TTC549 (cell line): ENCODE results near the gene TUBA4B.

Experiments used
- FAIRE-seq: peaks from 2 replicates; lab custom pipeline; 2012; peaks lifted over from hg19 to GRCh38; lab: Jason Lieb, UNC

The TUBA4B gene

DNA sequence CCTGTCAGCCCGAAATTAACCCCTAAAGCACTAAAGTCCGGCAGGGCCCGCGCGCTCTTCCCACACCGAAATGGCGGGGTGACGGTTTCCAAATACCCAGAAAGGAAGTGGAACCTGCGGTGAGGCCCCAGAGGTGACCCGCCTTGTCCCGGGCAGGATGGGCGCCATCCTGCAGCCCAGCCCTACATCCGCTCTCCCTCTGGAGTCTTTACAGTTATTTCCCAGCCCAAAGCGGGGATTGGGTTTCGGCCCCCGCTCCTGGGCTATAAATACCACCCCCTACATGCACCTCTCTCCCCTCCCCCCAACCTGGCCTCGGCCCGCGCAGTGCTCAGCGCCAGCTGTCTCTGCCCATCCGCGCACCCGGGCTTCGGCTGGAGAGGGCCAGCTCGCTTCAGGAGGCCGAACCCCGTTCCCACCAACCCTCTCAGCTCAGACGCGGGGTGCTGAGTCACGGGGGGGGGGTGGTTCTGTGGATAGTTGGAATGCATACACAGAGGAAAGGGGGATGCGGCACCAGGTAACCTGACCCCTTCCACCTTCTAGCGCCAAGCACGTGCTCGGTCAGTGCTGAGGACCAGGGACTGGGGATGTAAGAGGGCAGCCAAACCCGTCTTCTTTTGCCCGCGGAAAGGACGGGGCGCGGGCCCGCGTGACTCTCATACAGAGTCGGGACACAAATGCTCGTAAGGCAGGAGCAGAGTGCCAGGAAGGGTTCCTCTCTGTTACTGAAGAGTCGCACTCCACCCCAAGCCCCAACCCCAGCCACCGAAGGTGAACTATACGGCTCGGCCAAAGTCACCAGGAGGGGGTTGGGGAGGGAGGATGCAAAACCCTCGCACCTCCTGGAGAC is at the start of gene TUBA4B:
Gene TUBA4B (plus strand): TSS at position 344 of the 853 bp plus-strand sequence. CDS start 165 bp downstream, at position 509.
- no peak for FAIRE-seq

DNA sequence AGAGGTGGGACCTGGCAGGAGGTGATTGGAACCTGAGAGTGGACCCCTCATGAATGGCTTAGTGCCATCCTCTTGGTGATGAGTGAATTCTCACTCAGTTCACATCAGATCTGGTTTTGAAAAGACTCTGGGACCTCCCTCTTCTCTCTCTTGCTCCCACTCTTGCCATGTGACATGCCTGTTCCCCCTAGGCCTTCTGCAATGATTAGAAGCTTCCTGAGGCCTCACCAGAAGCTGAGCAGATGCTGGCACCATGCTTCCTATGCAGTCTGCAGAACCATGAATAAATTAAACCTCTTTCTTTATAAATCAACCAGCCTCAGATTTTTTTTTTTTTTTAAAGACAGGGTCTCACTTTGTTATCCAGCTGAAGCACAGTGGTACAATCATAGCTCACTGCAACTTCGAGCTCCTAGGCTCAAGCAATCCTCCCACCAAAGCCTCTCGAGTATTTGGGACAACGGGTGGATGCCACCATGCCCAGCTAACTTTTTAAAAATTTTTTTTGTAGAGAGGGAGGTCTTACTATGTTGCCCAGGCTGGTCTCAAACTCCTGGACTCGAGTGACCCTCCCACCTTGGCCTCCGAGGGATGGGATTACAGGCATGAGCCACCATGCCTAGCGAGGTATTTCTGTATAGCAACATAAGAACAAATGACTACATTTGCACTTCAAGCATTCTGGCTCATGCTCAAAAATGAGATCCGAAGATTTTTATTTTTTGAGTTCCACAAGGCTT is 48.4 kb upstream of the TUBA4B start:
- FAIRE-seq, result no peak

DNA sequence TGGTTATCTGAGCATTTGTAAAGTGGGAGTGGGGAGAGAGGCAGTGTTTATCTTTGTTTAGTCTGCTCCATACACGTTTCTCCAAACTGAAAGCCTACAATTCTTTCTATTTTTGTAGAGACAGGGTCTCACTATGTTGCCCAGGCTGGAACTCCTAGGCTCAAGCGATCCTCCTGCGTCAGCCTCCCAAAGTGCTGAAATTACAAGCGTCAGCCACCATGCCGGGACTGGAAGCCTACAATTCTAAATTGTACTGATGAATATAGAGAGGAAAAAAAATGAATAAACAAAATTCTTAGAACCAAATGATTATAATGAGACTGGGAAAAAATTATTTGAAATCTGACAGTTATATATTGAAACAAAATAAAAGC is 47.9 kb upstream of the TUBA4B start:
- no peak for FAIRE-seq

DNA sequence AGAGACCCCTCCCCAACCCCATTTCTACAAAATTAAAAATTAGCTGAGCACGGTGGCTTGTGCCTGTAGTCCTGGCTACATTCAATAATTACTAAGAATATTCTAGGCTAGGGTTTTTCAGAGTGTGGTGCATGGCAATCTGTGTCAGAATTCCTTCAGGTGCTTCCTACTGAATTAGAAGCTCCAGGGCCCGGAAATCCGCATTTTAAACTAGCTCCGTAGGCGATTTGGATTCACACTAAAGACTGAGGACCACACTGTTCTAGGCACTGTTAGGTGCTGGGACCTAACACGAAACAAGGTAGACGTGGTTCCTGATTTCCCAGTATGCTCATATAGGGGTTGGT is 47.1 kb upstream of the TUBA4B start:
- no peak for FAIRE-seq

DNA sequence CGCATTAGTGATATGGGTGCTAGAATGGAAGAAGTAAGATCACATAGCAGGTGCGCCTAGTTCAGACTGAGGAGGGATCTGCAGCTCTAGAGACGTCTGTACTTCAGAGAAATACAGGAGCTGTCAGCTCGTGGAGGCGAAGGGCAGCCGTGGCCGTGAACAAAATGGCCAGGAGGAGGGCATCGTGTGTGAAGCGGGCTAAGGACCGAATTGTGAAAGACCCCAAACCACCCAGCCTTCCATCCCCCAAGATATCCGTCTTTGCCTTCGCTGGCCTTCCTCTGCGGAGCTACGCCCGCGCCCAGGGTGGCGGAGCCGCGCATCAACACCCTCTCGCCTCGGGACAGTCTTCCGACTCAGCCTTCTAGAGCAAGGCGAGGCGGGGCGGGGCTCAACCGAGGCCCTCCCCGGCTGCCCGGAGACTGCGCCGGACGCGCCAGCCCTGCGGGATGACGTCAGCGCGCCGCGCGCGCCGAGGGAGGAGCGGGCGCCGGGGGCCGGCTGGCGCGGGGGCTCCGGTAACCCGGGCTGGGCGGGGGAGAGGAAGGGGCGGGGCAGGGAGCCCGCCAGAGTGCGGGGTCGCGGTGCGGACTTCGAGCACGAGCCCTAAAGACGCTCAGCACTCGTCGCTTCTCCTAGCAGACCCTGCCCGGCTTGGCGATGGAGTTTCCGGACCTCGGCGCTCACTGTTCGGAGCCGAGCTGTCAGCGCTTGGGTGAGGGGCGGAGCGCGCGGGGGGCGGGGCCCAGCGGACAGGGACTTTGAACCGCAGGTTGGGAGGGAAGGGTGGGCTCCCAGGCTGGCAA is 46.5 kb upstream of the TUBA4B start, which contains the start of gene ZFAND2B:
Gene ZFAND2B (plus strand): TSS at position 455 of the 806 bp plus-strand sequence. CDS start 206 bp downstream, at position 661.
- FAIRE-seq, result no peak

DNA sequence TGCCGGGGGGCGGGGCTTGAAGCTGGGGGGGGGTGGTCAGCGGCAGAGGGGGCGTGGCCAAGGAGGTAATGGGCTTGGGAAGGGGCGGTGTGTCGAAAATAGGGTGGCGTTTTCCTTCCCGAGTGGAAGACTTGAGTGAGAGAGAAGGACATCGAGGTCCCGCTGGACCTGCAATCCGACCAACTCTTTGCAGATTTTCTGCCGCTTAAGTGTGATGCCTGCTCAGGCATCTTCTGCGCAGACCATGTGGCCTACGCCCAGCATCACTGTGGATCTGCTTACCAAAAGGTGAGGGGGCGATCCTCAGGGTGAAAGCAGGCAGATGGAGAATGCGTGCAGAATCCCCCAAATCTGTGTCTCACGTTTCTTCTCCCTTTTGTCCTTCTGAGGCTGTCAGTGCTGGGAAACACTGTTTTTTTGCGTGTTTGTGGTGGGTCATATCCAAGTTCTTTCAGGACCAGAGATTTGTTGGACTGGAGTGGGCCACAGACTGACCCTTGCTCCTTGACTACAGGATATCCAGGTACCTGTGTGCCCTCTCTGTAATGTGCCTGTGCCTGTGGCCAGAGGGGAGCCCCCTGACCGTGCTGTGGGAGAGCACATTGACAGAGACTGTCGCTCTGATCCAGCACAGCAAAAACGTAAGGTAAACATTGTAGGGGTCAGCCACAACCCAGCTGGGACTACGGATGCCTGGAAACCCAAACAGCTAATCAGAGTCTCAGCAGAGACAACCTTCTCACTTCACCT is 45.7 kb upstream of the TUBA4B start:
- no peak for FAIRE-seq

DNA sequence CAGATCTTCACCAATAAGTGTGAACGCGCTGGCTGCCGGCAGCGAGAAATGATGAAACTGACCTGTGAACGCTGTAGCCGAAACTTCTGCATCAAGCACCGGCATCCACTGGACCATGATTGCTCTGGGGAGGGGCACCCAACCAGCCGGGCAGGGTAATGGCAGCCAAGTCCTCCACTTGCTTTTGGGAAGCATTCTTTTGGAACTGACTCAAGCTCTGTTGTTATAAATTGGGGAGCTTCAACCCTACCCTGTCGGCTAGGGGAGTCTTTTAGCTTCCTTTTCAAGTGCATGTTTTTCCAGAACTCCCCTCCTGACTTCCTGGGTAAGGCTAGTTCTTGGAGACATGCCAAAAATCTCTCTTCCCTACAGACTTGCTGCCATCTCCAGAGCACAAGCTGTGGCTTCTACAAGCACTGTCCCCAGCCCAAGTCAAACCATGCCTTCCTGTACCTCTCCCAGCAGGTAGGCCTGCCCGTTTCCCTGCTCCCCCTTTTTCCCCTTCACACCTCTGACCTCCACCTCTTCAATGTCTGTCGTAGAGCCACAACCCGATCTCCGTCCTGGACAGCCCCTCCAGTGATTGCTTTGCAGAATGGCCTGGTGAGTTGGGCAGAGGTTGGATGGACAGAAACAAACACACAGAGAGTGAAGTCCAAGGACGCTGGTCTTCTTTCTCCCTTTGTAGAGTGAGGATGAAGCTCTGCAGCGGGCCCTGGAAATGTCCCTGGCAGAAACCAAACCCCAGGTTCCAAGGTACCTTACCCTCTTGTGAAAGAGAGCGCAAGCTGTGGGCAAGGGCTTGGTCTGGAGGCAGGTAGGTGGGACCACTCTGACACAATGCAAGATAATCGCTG is 44.9 kb upstream of the TUBA4B start:
- FAIRE-seq, result no peak

DNA sequence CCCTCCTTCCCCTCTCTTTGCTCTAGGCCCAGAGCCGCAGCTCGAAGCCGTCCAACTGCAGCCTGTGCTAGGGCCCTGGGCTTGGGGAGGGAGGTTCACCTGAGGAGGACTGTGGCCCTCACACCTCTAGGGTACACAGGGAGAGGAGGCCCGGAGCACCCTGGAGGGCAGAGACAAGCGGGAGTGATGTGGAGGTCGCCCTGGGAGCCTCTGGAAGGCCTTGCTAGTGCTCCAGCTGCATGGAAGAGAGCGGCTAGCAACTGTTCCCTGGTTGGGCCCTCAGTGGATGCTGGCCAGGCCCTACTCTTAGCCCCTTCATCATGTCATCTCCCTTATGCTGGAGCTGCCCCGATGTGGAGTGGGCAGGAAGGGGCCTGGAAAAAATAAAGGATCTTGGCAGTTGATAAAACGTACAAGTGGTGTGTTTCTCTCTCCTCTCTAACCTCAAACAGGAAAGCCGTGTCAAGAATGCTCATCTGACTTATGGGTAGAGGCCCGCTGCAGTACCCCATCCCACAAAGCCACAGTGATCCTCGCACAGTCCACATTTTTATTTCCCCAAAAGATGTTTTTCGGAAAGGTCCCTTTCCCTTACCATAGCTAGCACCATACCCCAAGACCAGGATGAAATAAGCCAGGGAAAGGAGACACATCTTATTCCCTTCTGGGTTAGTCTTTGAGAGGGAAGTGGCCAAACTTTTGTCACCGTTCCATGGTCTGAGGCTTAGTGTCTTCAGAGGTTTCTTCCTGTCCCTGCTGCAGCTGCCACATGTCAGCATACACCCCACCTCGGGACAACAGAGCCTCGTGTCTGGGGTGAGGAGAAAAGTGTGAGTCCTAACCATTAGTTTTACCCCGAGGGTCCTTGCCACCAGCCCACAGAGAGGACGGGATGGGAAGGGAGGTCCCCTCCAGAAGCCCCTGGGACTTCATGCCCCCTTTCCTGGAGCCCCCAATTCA is 43.5 kb upstream of the TUBA4B start:
- FAIRE-seq, result no peak

DNA sequence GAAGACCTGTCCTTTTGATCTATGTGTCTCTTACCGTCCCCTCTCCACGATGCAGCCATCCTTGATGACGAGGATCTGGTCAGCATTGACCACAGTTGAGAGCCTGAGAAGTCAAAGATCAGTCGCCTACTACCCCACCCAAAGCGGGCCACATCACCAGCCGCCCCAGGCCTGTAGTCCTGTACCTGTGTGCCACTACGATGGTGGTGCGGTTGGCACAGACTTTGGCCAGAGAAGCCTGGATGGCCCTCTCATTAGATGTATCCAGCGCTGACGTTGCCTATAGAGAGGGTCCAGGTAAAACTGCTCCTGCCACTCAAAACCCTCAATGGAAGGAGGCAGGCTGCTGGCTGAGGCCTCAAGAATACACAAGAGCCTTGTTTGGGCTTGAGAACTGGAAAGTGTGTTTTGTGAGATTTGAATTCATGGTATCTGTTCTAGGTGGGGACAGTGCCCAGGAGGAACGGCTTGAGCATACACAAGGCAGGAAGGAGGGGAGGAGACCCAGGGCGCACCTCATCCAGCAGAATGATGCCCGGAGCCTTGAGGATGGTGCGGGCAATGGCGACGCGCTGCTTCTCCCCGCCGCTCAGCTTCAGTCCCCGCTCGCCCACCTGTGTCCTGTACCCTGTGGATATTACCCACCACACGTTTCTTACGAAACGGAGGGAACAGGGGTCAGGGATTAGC is 42.7 kb upstream of the TUBA4B start:
- FAIRE-seq, result no peak

DNA sequence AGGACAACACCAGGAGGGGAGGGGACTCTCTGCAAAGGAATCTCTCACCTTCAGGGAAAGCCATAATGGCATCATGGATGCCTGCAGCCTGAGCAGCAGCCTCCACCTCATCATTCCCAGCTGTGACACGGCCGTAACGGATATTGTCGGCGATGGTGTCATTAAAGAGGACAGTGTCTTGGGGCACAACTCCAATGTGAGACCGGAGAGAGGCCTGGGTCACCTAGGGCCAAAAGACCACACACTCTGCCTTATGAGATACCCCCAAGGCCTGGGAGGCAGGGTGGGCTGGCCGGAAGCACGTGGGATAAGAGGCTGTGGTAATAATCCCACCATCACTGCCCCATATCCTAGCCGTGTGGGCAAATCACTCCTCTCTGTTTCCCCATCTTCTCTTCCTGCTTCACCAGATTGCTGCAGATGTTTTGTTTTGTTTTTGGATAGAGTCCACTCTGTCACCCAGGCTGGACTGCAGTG is 42.1 kb upstream of the TUBA4B start:
- no peak for FAIRE-seq

DNA sequence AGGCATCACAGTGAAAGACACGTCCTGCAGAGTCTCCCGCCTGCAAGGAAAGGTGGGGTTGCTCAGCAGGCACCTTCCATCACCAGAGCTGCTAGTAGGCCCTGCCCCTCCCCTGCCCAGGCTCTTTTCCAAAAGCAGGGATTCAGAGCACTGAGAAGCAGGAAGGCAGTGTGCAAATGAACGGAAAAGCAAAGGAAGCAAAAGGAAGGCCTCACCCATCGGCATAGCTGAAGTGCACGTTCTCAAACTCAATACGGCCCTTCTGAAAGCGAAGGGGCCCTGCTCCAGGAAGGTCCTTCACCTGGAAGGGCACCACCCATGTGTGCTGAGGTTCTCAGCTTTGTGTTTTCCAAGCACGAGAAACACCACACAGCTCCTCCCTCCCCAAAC is 40.0 kb upstream of the TUBA4B start:
- no peak for FAIRE-seq

DNA sequence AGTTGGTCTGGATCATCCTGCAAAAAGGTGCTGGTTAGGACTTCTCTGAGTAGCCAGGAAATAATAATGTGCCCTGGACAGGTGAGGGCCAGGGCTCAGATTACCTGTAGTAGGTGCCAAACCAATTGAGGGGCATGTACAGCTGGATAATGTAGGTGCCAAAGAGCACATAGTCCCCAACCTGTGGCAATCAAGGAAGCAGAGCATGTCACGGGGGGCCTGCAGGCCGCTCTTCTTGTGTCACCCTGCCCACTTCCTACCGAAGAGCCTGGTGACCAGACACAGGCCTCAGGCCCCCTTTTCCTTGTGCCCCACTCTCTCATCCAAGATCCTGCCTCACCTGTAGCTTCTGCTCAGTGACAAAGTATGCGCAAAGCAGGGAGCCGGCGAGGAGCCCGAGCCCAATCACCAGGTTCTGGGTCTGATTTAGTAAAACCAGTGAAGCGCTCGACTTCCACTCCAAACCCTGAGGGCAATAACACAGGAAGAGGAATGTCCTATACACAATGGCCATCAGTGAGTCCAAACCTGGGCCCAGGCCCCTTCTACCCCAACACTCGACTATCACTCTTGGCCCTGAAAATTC is 39.5 kb upstream of the TUBA4B start:
- no peak for FAIRE-seq

DNA sequence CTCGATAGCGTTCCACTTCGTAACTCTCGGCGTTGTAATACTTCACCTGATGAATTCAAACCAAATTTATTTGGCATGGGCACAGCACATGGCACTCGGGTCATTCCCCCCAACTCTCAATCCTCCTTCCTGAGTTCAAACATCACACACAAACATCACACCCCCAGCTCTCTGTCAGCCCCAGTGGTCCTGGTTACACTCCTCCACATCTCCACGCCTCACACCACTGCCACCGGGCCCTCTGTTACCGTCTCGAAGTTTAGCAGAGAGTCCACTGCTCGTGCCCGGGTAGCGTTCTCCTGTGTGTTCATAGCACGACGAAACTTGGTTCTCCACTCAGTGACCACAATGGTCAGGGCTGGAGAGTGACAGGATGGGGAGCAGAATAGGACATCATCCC is 38.9 kb upstream of the TUBA4B start:
- FAIRE-seq, result no peak

DNA sequence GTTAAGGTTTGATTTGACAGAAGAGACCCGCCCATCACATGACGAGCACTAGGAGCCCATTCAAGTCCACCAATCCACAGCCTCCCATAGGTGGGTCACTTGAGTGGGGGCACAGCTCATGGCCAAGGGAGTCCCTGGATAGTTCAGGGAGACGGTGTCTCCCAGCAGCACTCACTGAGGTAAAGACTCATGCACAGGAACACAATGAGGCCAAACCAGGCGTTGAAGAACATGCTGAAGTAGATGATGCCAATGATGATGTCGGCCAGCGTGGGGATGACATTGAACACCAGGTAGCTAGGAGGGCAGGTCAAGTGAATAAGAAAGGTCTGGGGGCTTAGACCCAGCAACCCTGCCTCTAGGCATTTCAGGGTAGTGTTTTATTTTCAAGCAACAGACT is 38.3 kb upstream of the TUBA4B start:
- FAIRE-seq, result no peak

DNA sequence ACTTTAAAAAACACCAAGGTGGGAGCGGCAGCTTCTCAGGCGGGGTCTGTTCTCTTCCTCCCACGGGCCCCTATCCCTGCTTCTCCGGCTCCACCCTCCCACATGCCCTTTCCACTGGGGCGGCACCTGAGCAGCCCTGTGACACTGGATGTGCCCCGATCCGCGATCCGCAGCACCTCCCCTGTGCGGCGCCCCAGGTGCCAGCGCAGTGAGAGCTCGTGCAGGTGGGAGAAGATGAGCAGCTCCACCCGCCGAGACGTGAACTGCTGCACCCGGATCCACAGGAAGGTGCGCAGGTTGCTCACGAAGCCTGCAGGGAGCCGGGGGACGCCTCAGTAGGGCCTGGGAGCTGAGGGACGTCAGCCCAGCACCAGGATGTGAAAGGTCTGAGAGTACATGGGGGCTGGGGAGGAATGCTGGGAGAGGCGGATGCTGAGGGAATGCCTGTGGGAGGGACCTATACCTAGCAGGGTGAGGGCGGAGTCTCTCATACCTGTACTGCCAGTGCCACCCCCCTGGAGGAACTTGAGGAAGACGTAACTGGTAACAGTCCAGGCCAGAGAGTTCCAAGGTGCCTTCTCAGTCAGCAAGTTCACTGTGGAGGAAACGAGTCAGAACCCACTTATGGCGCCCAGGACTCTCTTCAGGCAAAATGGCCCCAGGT is 37.0 kb upstream of the TUBA4B start:
- FAIRE-seq, result no peak

DNA sequence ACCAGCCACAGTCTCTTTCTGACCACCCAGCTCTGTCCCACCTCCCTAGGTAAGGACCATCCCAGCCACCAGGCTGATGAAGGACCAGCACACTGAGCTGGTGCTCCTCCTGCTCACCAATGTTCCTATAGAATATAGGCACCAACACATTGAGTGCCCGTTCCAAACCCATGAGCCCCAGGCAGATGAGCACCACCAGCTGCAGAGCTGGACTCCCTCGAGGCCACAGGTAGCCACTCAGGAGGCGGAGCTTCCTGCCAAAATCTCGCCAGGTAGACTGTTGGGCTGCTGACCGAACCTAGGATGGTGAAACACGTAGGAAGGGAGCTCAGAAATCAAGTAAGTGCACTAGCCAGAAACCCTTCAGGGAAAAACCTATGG is 36.5 kb upstream of the TUBA4B start:
- FAIRE-seq, result no peak

DNA sequence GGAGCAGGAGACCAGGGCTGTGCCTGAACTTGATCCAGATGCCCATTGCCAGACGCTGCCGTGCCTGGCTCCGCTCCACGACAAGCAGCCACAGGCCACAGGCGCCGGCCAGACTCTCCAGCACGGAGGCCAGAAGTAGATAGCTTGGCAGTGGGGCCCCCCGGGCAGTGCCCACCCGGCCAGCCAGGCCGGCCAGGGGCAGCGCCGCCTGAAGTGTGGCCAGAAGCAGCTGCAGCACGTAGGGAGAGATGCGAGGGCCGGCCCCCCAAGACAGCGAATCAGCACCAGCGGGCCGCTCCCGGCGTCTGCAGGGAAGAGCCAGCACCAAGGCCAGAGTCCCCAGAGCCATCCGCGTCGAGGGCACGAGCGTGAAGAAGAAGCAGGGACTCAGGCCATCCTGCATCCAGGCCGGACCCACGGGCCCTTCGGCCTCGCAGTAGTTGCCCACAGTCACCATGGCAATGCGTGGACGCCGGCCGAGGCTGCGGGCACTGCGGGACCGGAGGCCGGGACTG is 34.8 kb upstream of the TUBA4B start:
- no peak for FAIRE-seq
